NB4 (cell line): Measurements from ENCODE around the gene NOL6.
"Not testable (repeated sequence)": the region's sequence is repeated elsewhere in the genome, so short reads cannot be mapped to it uniquely, and the experiment has no call there.

Experiments used
- MAX ChIP-seq: IDR thresholded peaks from 2 replicates; pipeline ENCODE4 v1.6.1; 2011; ENCODE audit warnings: low read depth, low read length
- MYC ChIP-seq: IDR thresholded peaks from 2 replicates; pipeline ENCODE4 v1.6.1; 2011; ENCODE audit warnings: low read depth, low read length
- POLR2A ChIP-seq: IDR thresholded peaks from 2 replicates; pipeline ENCODE4 v1.6.1; 2011; ENCODE audit warnings: mild to moderate bottlenecking; ENCODE audit not compliant: insufficient read length; ENCODE audit errors: extremely low read depth
- TF ChIP-seq, protein P1 (sequence below): IDR thresholded peaks from one replicate; pipeline ENCODE4 v1.5.1; 2012; ENCODE audit warnings: low read depth, low read length

DNA sequence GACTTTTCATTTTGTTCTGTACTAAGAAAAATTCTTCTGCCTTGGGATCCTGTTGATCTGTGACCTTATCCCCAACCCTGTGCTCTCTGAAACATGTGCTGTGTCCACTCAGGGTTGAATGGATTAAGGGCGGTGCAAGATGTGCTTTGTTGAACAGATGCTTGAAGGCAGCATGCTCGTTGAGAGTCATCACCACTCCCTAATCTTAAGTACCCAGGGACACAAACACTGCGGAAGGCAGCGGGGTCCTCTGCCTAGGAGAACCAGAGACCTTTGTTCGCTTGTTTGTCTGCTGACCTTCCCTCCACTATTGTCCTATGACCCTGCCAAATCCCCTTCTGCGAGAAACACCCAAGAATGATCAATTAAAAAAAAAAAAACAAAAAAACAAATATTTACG lies 49.7 kb downstream of the NOL6 start:
- TF ChIP-seq, protein P1, sequence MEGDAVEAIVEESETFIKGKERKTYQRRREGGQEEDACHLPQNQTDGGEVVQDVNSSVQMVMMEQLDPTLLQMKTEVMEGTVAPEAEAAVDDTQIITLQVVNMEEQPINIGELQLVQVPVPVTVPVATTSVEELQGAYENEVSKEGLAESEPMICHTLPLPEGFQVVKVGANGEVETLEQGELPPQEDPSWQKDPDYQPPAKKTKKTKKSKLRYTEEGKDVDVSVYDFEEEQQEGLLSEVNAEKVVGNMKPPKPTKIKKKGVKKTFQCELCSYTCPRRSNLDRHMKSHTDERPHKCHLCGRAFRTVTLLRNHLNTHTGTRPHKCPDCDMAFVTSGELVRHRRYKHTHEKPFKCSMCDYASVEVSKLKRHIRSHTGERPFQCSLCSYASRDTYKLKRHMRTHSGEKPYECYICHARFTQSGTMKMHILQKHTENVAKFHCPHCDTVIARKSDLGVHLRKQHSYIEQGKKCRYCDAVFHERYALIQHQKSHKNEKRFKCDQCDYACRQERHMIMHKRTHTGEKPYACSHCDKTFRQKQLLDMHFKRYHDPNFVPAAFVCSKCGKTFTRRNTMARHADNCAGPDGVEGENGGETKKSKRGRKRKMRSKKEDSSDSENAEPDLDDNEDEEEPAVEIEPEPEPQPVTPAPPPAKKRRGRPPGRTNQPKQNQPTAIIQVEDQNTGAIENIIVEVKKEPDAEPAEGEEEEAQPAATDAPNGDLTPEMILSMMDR = not testable (repeated sequence)
- not testable (repeated sequence) for TF ChIP-seq POLR2A, MAX, MYC
